ENCODE results near the gene CCDC82. TPM values are rescaled to one million over a fixed set of nuclear protein-coding genes. Genes with fewer than 3 reads are reported as not detected.
"Not testable (repeated sequence)": the region's sequence is repeated elsewhere in the genome, so short reads cannot be mapped to it uniquely, and the experiment has no call there.

Gene CCDC82
- 4.6 and 10.6 TPM in 2 replicates for polyA plus RNA-seq (2011; rRNA removed)
- 3.3 and 4.5 TPM in 2 replicates for polyA minus RNA-seq (2011; rRNA and poly(A)+ RNA removed)

DNA sequence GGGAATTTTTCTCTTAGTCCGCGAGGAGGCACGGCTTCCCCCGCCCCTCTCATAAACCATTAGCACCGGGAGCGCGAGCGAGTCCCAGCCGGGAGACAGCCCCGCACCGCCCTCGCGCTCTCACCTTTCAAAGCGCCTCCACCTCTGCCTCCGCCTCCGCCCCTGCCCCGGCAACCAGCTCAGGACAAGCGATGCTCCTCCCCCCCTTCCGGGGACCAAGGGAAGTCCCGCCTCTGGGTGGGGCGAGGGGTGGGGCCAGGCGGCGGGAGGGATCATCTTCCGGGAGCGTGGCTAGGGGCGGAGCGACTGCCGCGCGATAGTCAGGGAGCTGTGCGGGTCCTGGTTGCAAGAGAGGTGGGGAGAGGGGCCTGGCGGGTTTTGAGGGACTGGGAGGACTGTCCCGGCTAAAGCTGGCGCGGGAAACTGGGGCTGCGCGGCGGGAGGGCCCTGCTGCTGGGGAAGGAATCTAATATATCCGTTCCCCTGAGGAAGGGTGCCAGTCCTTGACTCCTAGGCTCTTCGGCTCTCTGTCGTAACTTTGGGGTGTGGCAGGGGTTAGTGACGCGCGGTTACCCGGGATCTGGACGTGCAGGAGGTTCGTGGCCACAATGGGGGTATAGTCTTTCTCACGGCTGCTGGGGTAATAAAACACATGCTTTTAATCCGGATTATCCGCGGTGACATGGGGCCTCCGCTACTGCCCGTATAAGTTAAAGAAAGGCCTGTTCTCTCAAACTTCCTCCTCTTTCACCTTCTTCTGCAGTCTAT is at the start of gene CCDC82, which contains the start of gene JRKL:
CCDC82 (minus strand) TSS at position 193 of the 768 bp plus-strand sequence. CDS start 5,165 bp downstream, outside the sequence.
JRKL (plus strand) TSS at position 294 of the 768 bp plus-strand sequence. CDS start 637 bp downstream, outside the sequence.
- ChIA-PET CTCF (interaction anchor here (0.6 to 2.7 kb wide), 5 partner anchors 47 to 557 kb away, joined by 3 to 13 read pairs (median 3); partner anchors contain the start of gene MAML2), POLR2A (interaction anchor here (0.5 to 1.0 kb wide), 6 partner anchors 73 to 648 kb away, joined by 3 to 5 read pairs (median 3); partner anchors contain the start of gene CEP57)
- H3K36me3 ChIP-seq (ENCODE audit: control insufficient read depth, insufficient read depth, low read length), result no peaks in the 10 kb centered on the region
- DNase-seq (ENCODE audit: low read depth), result peak; percentile 64
- no peaks in the 10 kb centered on the region for H3K27me3 ChIP-seq (ENCODE audit: control insufficient read depth, insufficient read depth, low read length)
- TF ChIP-seq, protein P1, sequence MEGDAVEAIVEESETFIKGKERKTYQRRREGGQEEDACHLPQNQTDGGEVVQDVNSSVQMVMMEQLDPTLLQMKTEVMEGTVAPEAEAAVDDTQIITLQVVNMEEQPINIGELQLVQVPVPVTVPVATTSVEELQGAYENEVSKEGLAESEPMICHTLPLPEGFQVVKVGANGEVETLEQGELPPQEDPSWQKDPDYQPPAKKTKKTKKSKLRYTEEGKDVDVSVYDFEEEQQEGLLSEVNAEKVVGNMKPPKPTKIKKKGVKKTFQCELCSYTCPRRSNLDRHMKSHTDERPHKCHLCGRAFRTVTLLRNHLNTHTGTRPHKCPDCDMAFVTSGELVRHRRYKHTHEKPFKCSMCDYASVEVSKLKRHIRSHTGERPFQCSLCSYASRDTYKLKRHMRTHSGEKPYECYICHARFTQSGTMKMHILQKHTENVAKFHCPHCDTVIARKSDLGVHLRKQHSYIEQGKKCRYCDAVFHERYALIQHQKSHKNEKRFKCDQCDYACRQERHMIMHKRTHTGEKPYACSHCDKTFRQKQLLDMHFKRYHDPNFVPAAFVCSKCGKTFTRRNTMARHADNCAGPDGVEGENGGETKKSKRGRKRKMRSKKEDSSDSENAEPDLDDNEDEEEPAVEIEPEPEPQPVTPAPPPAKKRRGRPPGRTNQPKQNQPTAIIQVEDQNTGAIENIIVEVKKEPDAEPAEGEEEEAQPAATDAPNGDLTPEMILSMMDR (IDR thresholded peaks at IDR 0.05; ENCODE audit: insufficient read depth, low read depth, low read length), result no peak
- H3K4me3 ChIP-seq (ENCODE audit: low read depth, low read length), result peak within 1 kb of the TSS; percentile 97

DNA sequence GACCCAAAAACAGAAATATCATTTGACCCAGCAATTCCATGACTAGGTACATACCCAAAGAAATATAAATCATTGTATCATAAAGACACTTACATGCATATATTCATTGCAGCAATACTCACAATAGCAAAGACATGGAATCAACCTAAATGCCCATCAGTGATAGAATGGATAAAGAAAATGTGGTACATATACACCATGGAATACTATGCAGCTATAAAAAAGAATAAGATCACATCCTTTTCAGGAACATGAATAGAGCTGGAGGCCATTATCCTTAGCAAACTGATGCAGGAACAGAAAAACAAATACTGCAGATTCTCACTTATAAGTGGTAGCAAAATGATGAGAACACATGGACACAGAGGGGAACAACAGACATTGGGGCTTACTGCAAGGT is 42.9 kb upstream of the CCDC82 start:
- POLR2A ChIA-PET; CTCF ChIA-PET; H3K36me3 ChIP-seq (ENCODE audit: control insufficient read depth, insufficient read depth, low read length); H3K27me3 ChIP-seq (ENCODE audit: control insufficient read depth, insufficient read depth, low read length); DNase-seq (ENCODE audit: low read depth); H3K4me3 ChIP-seq (ENCODE audit: low read depth, low read length): not testable (repeated sequence)

DNA sequence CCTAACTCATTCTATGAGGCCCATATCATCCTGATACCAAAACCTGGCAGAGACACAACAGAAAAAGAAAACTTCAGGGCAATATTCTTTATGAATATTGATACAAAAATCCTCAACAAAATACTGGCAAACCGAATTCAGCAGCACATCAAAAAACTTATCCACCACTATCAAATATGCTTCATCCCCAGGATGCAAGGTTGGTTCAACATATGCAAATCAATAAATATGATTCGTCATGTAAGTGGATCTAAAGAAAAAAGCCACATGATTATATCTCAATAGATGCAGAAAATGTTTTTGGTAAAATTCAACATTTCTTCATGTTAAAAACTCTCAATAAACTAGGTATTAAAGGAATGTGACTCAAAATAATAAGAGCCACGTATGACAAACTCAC is 41.0 kb upstream of the CCDC82 start:
- DNase-seq (ENCODE audit: low read depth), result no peak
- POLR2A ChIA-PET, result no interaction called here
- CTCF ChIA-PET, result no interaction called here
- Histone ChIP-seq H3K4me3 (ENCODE audit: low read depth, low read length) (no peak overlapping the region), H3K27me3 (ENCODE audit: control insufficient read depth, insufficient read depth, low read length) (0 out of 2 replicates have a peak, but pooled peaks cover 3% of the 10 kb centered on the region), H3K36me3 (ENCODE audit: control insufficient read depth, insufficient read depth, low read length) (no peaks in the 10 kb centered on the region)
- TF ChIP-seq, protein P1 (IDR thresholded peaks at IDR 0.05; ENCODE audit: insufficient read depth, low read depth, low read length), result no peak

DNA sequence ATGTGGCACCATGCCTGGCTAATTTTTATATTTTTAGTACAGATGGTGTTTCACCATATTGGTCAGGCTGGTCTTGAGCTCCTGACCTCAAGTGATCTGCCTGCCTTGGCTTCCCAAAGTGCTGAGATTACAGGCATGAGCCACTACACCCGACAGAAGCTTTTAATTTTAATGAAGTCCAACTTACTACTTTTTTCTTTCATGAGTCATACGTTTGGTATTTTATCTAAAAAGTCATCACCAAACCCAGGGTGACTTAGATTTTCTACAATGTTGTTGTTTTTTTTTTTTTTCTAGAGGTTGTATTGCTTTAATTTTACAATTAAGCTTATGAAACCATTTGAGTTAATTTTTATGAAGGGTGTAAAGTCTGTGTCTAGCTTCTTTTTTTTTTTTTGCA is 35.0 kb upstream of the CCDC82 start:
- TF ChIP-seq, protein P1 (IDR thresholded peaks at IDR 0.05; ENCODE audit: insufficient read depth, low read depth, low read length), result no peak
- H3K27me3 ChIP-seq (ENCODE audit: control insufficient read depth, insufficient read depth, low read length), result no peaks in the 10 kb centered on the region
- no peaks in the 10 kb centered on the region for H3K36me3 ChIP-seq (ENCODE audit: control insufficient read depth, insufficient read depth, low read length)
- no peak overlapping the region for H3K4me3 ChIP-seq (ENCODE audit: low read depth, low read length)
- ChIA-PET CTCF (interaction anchor here (1.6 kb wide), 1 partner anchor 719 kb away, joined by 3 read pairs; no protein-coding TSS in a partner anchor), POLR2A (interaction anchor here (0.7 kb wide), 3 partner anchors 431 to 908 kb away, joined by 3 to 5 read pairs (median 3); no protein-coding TSS in a partner anchor)
- DNase-seq (ENCODE audit: low read depth), result peak; percentile 31

DNA sequence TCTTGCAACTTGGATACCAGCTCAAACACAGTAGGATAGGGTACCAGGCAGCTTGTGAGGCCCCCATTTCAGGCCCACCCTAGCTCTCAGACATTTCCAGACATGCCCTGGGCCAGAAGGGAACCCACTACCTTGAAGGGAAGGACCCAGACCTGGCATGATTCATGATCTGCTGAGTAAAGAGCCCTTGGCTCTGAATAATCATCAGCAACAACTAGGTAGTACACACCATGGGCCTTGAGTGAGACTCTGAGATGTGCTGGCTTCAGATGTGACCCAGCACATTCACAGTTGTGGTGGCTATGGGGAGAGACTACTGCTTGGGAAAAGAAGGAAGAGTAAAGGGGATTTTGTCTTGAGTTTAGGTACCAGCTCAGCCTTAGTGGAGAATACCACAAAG is 23.7 kb upstream of the CCDC82 start:
- no peak for DNase-seq (ENCODE audit: low read depth)
- CTCF ChIA-PET, result interaction anchor here (0.8 kb wide), 1 partner anchor 11 kb away, joined by 4 read pairs; no protein-coding TSS in a partner anchor
- Histone ChIP-seq H3K27me3 (ENCODE audit: control insufficient read depth, insufficient read depth, low read length) (no peaks in the 10 kb centered on the region; the same call in 1 of the 2 replicates), H3K4me3 (ENCODE audit: low read depth, low read length) (no peak overlapping the region), H3K36me3 (ENCODE audit: control insufficient read depth, insufficient read depth, low read length) (no peaks in the 10 kb centered on the region)
- POLR2A ChIA-PET, result interaction anchor here (0.7 kb wide), 1 partner anchor 81 kb away, joined by 3 read pairs; no protein-coding TSS in a partner anchor
- TF ChIP-seq, protein P1 (IDR thresholded peaks at IDR 0.05; ENCODE audit: insufficient read depth, low read depth, low read length), result no peak

Measured in BJ (cell line).